ENCODE measurements around the gene HPCA. TPM values are rescaled to one million over a fixed set of nuclear protein-coding genes. Genes with fewer than 3 reads are reported as not detected.
A peak's percentile ranks its signal among the peaks of the same experiment; 100 is the strongest.

The HPCA gene
- total RNA-seq, 1 experiment from 2014 or later: 1.2 TPM

- intact Hi-C loops (cut with micrococcal nuclease; ENCODE audit: unreplicated experiment): no loop called here
- Histone ChIP-seq H3K36me3 (ENCODE audit: control insufficient read depth, insufficient read depth, low read length) (no peaks in the 10 kb centered on the region), H3K4me1 (ENCODE audit: control insufficient read depth, insufficient read depth, low read length) (peaks cover 4% of the 10 kb centered on the region; the same call in 1 of the 2 replicates), H3K27ac (ENCODE audit: low read length) (no peak overlapping the region), H3K27me3 (ENCODE audit: control insufficient read depth, insufficient read depth, low read length) (no peaks in the 10 kb centered on the region; the same call in 1 of the 2 replicates), H3K4me3 (ENCODE audit: low read depth in 2 of 2, low read length in 2 of 2) (peak overlapping the region; percentile 41 to 58), H3K9me3 (ENCODE audit: control insufficient read depth, insufficient read depth, low read depth, low read length) (no peaks in the 10 kb centered on the region)
- TF ChIP-seq REST (IDR thresholded peaks at IDR 0.05; ENCODE audit: insufficient read depth in 1 of 2, low read depth in 2 of 2, low read length in 1 of 2) (no peak), CTCF (IDR thresholded peaks at IDR 0.05) (peak; percentile 95)
- in situ Hi-C loops (cut with HindIII; ENCODE audit: low pct_unique_long_range_greater_than_20kb, low sequenced_read_pairs): no loop called here
- ChIA-PET POLR2A (no interaction called here), CTCF (interaction anchor here (0.6 to 1.1 kb wide), 4 partner anchors 11 to 138 kb away, joined by 3 to 4 read pairs (median 3); no protein-coding TSS in a partner anchor)
- DNase-seq (ENCODE audit: low read depth, low spot score) (no peak), ATAC-seq (peak; percentile 72)
- BruUV-seq (replicated peaks): no TSS peak
Observed at GRCh38 chr1:32892368-32893197, 6.3 kb downstream of the HPCA start.

GRCh38 chr1:32893198-32894018 is 7.1 kb downstream of the HPCA start:
- Histone ChIP-seq H3K9me3 (ENCODE audit: control insufficient read depth, insufficient read depth, low read depth, low read length) (no peaks in the 10 kb centered on the region), H3K4me1 (ENCODE audit: control insufficient read depth, insufficient read depth, low read length) (peaks cover 4% of the 10 kb centered on the region; the same call in 1 of the 2 replicates), H3K4me3 (ENCODE audit: low read depth in 2 of 2, low read length in 2 of 2) (peak overlapping the region; percentile 41 to 58), H3K27ac (ENCODE audit: low read length) (no peak overlapping the region), H3K36me3 (ENCODE audit: control insufficient read depth, insufficient read depth, low read length) (no peaks in the 10 kb centered on the region), H3K27me3 (ENCODE audit: control insufficient read depth, insufficient read depth, low read length) (no peaks in the 10 kb centered on the region)
- in situ Hi-C loops (cut with HindIII; ENCODE audit: low pct_unique_long_range_greater_than_20kb, low sequenced_read_pairs) (no loop called here), intact Hi-C loops (cut with micrococcal nuclease; ENCODE audit: unreplicated experiment) (no loop called here)
- BruUV-seq (replicated peaks): no TSS peak
- ChIA-PET POLR2A (interaction anchor here (0.9 kb wide), 1 partner anchor 191 kb away, joined by 6 read pairs; no protein-coding TSS in a partner anchor), CTCF (interaction anchor here (0.6 kb wide), 1 partner anchor 573 kb away, joined by 3 read pairs; no protein-coding TSS in a partner anchor)
- peak; percentile 73 for ATAC-seq
- DNase-seq (ENCODE audit: low read depth, low spot score): no peak
- TF ChIP-seq SIN3A (IDR thresholded peaks at IDR 0.05; ENCODE audit: borderline replicate concordance, insufficient read depth, low read depth, low read length) (no peak), CTCF (IDR thresholded peaks at IDR 0.05) (peak; percentile 80; the same call in 1 of the 2 replicates)
